HEK293 (cell line): ENCODE measurements around the gene RPS6KB1.

Source experiments
- CTCF ChIA-PET: fragments of 350-600 bp; formaldehyde crosslinking; extraction: SDS; loops from one replicate; lab custom pipeline; 2021; ENCODE audit warnings: antibody characterized with exemption; lab: Yijun Ruan, JAX
- POLR2A ChIA-PET: fragments of 300-600 bp; formaldehyde crosslinking; extraction: SDS; loops from one replicate; lab custom pipeline; 2020; ENCODE audit warnings: antibody characterized with exemption, inconsistent platforms; lab: Yijun Ruan, JAX
- H3K27ac ChIP-seq: fragments of 200-500 bp; sonication (Bioruptor generic); 2 replicates; pipeline ENCODE4 v1.5.1; 2014; ENCODE audit warnings: low read depth, low read length, control low read depth, inconsistent platforms; ENCODE audit errors: extremely low read depth
- H3K36me3 ChIP-seq, 2 experiments: fragments of 200-500 bp in 1 of 2; sonication (Bioruptor generic) in 1 of 2; 1 replicate in 1 of 2; 2 replicates in 1 of 2; pipeline ENCODE4 v1.5.1; 2014 to 2017; ENCODE audit warnings: inconsistent platforms in 2 of 2, low read length in 2 of 2; ENCODE audit not compliant: control insufficient read depth in 2 of 2, insufficient read depth in 1 of 2
- H3K4me1 ChIP-seq: fragments of 200-500 bp; sonication (Bioruptor generic); 2 replicates; pipeline ENCODE4 v1.5.1; 2014; ENCODE audit warnings: mild to moderate bottlenecking, low read length, inconsistent platforms; ENCODE audit not compliant: control insufficient read depth, insufficient read depth
- H3K4me3 ChIP-seq: 2 replicates; pipeline ENCODE4 v1.5.1; 2011; ENCODE audit warnings: low read depth, mild to moderate bottlenecking, control low read depth, low read length, moderate library complexity
- H3K9me3 ChIP-seq: fragments of 200-500 bp; sonication (Bioruptor generic); 2 replicates; pipeline ENCODE4 v1.5.1; 2014; ENCODE audit warnings: low read depth, low read length, inconsistent platforms; ENCODE audit not compliant: control insufficient read depth, insufficient read depth
- EGR2 ChIP-seq: fragments of 450-650 bp; formaldehyde crosslinking; IDR thresholded peaks from 2 replicates; pipeline ENCODE4 v1.5.1; 2016; ENCODE audit warnings: low read depth, missing biosample characterization, missing genetic modification characterization
- SCRT1 ChIP-seq: fragments of 450-650 bp; formaldehyde crosslinking; IDR thresholded peaks from 2 replicates; pipeline ENCODE4 v1.5.1; 2016; ENCODE audit warnings: missing biosample characterization, missing genetic modification characterization, borderline replicate concordance
- TRIM28 ChIP-seq: IDR thresholded peaks from 2 replicates; pipeline ENCODE4 v1.6.1; 2011; ENCODE audit warnings: low read length, control low read depth, borderline replicate concordance
- ZFP37 ChIP-seq: fragments of 450-650 bp; formaldehyde crosslinking; IDR thresholded peaks from 2 replicates; pipeline ENCODE4 v1.5.1; 2016; ENCODE audit warnings: missing biosample characterization, missing genetic modification characterization
- ZNF37A ChIP-seq: fragments of 450-650 bp; IDR thresholded peaks from 2 replicates; pipeline ENCODE4 v1.5.1; 2018; ENCODE audit warnings: missing biosample characterization, missing genetic modification characterization
- ZNF747 ChIP-seq: fragments of 450-650 bp; formaldehyde crosslinking; IDR thresholded peaks from 2 replicates; pipeline ENCODE4 v1.5.1; 2016; ENCODE audit warnings: missing biosample characterization, missing genetic modification characterization
- ZNF768 ChIP-seq: fragments of 450-650 bp; formaldehyde crosslinking; IDR thresholded peaks from 2 replicates; pipeline ENCODE4 v1.5.1; 2018; ENCODE audit warnings: missing biosample characterization, mild to moderate bottlenecking, missing genetic modification characterization
- ZNF776 ChIP-seq: fragments of 450-650 bp; formaldehyde crosslinking; IDR thresholded peaks from 2 replicates; pipeline ENCODE4 v1.5.0; 2017; ENCODE audit warnings: missing biosample characterization, missing genetic modification characterization, borderline replicate concordance
- TF ChIP-seq, protein P1 (sequence below): fragments of 450-650 bp; formaldehyde crosslinking; IDR thresholded peaks from 2 replicates; pipeline ENCODE4 v1.5.1; 2016; ENCODE audit warnings: missing biosample characterization, missing genetic modification characterization
- TF ChIP-seq, protein P2 (sequence below): fragments of 450-650 bp; formaldehyde crosslinking; IDR thresholded peaks from 2 replicates; pipeline ENCODE4 v1.5.1; 2016; ENCODE audit warnings: missing biosample characterization, missing genetic modification characterization
- TF ChIP-seq, protein P3 (sequence below): fragments of 450-650 bp; formaldehyde crosslinking; IDR thresholded peaks from 2 replicates; pipeline ENCODE4 v1.5.1; 2017; ENCODE audit warnings: missing biosample characterization, mild to moderate bottlenecking, missing genetic modification characterization, moderate library complexity
- TF ChIP-seq, protein P4 (sequence below): fragments of 450-650 bp; formaldehyde crosslinking; IDR thresholded peaks from 2 replicates; pipeline ENCODE4 v1.5.1; 2016; ENCODE audit warnings: missing biosample characterization, missing genetic modification characterization
- TF ChIP-seq, protein P5 (sequence below): fragments of 450-650 bp; formaldehyde crosslinking; IDR thresholded peaks from 2 replicates; pipeline ENCODE4; 2016; ENCODE audit warnings: missing biosample characterization, missing genetic modification characterization

RPS6KB1 gene

DNA sequence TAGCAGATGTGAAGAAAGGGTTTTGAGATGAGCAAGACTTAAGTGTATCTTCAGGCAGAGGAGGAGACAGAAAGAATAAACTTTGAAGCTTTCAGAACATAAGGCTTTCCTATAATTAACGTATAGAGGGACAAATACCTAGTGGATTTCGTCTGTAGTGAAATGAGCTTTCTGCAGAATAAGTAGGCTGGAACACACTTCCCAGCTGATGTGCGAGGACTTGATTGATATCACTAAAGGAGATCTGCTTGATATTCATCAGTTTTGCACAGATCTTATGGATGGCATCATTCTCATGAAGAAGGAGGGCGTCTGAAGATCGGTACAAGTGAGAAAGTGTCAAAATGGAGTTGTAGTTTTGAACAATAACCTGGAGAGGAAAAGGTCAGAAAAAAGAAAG, 15.0 kb upstream of the RPS6KB1 start (continued):
- TF ChIP-seq, protein P1, sequence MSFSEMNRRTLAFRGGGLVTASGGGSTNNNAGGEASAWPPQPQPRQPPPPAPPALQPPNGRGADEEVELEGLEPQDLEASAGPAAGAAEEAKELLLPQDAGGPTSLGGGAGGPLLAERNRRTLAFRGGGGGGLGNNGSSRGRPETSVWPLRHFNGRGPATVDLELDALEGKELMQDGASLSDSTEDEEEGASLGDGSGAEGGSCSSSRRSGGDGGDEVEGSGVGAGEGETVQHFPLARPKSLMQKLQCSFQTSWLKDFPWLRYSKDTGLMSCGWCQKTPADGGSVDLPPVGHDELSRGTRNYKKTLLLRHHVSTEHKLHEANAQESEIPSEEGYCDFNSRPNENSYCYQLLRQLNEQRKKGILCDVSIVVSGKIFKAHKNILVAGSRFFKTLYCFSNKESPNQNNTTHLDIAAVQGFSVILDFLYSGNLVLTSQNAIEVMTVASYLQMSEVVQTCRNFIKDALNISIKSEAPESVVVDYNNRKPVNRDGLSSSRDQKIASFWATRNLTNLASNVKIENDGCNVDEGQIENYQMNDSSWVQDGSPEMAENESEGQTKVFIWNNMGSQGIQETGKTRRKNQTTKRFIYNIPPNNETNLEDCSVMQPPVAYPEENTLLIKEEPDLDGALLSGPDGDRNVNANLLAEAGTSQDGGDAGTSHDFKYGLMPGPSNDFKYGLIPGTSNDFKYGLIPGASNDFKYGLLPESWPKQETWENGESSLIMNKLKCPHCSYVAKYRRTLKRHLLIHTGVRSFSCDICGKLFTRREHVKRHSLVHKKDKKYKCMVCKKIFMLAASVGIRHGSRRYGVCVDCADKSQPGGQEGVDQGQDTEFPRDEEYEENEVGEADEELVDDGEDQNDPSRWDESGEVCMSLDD: no peak
- TF ChIP-seq ZNF768 (tag by site-specific recombination) (no peak), ZFP37 (tag by site-specific recombination) (no peak), TRIM28 (no peak), EGR2 (no peak), ZNF776 (tag by site-specific recombination) (no peak), ZNF37A (tag by site-specific recombination) (no peak)
- TF ChIP-seq, protein P2, sequence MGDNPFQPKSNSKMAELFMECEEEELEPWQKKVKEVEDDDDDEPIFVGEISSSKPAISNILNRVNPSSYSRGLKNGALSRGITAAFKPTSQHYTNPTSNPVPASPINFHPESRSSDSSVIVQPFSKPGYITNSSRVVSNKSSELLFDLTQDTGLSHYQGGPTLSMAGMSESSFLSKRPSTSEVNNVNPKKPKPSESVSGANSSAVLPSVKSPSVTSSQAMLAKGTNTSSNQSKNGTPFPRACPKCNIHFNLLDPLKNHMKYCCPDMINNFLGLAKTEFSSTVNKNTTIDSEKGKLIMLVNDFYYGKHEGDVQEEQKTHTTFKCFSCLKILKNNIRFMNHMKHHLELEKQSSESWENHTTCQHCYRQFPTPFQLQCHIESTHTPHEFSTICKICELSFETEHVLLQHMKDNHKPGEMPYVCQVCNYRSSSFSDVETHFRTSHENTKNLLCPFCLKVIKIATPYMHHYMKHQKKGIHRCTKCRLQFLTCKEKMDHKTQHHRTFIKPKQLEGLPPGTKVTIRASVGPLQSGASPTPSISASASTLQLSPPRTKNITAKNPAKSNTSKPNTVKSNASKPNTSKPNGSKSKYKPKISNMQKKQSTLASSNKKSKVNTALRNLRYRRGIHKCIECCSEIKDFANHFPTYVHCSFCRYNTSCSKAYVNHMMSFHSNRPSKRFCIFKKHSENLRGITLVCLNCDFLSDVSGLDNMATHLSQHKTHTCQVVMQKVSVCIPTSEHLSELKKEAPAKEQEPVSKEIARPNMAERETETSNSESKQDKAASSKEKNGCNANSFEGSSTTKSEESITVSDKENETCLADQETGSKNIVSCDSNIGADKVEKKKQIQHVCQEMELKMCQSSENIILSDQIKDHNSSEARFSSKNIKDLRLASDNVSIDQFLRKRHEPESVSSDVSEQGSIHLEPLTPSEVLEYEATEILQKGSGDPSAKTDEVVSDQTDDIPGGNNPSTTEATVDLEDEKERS (tag by site-specific recombination): no peak

DNA sequence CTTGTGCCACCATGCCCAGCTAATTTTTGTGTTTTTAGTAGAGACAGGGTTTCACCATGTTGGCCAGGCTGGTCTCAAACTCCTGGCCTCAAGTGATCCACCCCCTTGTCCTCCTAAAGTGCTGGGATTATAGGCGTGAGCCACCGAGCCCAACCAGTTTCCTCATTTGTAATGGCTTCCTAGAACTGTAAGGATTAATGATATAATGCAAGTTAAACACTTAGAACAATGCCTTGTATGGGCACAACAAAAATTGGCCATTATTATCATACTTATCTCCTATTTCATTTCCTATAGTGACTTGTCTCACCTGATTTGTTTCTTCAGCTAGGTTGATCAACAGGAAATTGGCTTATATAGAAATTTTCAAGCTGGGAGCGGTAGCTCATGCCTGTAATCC, 14.3 kb upstream of the RPS6KB1 start:
- no peaks in the 10 kb centered on the region for H3K9me3 ChIP-seq
- no peak for TF ChIP-seq SCRT1 (tag by site-specific recombination)
- TF ChIP-seq, protein P3, sequence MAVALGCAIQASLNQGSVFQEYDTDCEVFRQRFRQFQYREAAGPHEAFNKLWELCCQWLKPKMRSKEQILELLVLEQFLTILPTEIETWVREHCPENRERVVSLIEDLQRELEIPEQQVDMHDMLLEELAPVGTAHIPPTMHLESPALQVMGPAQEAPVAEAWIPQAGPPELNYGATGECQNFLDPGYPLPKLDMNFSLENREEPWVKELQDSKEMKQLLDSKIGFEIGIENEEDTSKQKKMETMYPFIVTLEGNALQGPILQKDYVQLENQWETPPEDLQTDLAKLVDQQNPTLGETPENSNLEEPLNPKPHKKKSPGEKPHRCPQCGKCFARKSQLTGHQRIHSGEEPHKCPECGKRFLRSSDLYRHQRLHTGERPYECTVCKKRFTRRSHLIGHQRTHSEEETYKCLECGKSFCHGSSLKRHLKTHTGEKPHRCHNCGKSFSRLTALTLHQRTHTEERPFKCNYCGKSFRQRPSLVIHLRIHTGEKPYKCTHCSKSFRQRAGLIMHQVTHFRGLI: peak; percentile 81
- H3K4me1 ChIP-seq: no peaks in the 10 kb centered on the region
- peaks cover 74 to 76% of the 10 kb centered on the region in 2 experiments for H3K36me3 ChIP-seq
- no peak overlapping the region for H3K4me3 ChIP-seq
- ChIA-PET CTCF (interaction anchor here (0.6 to 1.0 kb wide), 2 partner anchors 45 to 125 kb away, joined by 3 to 4 read pairs; no protein-coding TSS in a partner anchor), POLR2A (no interaction called here)
- H3K27ac ChIP-seq: no peak overlapping the region

DNA sequence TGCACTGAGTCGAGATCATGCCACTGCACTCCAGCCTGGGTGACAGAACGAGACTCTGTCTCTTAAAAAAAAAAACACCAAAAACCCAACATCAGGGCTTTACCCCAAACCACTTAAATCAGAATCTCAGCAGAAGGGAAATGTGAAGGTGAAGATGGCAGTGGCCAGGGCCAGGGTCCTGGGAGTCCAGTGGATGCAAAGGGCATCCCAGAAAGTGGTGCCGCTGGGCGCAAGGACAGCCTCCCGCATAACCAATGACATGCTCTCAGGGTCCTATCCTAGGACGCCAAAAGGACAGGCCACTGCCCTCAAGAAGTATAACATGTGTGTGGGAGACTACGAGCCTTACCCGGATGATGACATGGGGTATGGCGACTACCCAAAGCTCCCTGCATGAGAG, 8.1 kb upstream of the RPS6KB1 start:
- no peaks in the 10 kb centered on the region for H3K4me1 ChIP-seq
- ChIA-PET CTCF (no interaction called here), POLR2A (no interaction called here)
- no peaks in the 10 kb centered on the region for H3K9me3 ChIP-seq
- H3K4me3 ChIP-seq: no peak overlapping the region
- H3K27ac ChIP-seq: no peak overlapping the region
- peaks cover 69 to 76% of the 10 kb centered on the region in 2 experiments for H3K36me3 ChIP-seq
- TF ChIP-seq, protein P4, sequence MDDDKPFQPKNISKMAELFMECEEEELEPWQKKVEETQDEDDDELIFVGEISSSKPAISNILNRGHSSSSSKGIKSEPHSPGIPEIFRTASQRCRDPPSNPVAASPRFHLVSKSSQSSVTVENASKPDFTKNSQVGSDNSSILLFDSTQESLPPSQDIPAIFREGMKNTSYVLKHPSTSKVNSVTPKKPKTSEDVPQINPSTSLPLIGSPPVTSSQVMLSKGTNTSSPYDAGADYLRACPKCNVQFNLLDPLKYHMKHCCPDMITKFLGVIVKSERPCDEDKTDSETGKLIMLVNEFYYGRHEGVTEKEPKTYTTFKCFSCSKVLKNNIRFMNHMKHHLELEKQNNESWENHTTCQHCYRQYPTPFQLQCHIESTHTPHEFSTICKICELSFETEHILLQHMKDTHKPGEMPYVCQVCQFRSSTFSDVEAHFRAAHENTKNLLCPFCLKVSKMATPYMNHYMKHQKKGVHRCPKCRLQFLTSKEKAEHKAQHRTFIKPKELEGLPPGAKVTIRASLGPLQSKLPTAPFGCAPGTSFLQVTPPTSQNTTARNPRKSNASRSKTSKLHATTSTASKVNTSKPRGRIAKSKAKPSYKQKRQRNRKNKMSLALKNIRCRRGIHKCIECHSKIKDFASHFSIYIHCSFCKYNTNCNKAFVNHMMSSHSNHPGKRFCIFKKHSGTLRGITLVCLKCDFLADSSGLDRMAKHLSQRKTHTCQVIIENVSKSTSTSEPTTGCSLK (tag by site-specific recombination): no peak
- TF ChIP-seq ZNF747: no peak
- TF ChIP-seq, protein P5, sequence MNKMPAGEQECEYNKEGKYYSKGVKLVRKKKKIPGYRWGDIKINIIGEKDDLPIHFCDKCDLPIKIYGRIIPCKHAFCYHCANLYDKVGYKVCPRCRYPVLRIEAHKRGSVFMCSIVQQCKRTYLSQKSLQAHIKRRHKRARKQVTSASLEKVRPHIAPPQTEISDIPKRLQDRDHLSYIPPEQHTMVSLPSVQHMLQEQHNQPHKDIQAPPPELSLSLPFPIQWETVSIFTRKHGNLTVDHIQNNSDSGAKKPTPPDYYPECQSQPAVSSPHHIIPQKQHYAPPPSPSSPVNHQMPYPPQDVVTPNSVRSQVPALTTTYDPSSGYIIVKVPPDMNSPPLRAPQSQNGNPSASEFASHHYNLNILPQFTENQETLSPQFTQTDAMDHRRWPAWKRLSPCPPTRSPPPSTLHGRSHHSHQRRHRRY: no peak
- TF ChIP-seq, all 188 proteins: peak for 0
